Measurements from ENCODE around the gene PIK3AP1. TPM values are rescaled to one million over a fixed set of nuclear protein-coding genes. Genes with fewer than 3 reads are reported as not detected.

PIK3AP1 gene
- total and polyA plus RNA-seq, 2 of the 8 experiments (the other 6 are each of a cell fraction or from before 2014, with no cell fraction given) = 1.9 to 4.5 TPM

GRCh38 chr10:96695366-96695765, 24.9 kb downstream of the PIK3AP1 start:
- FAIRE-seq = no peak
- Histone ChIP-seq H3K14ac (ENCODE audit: insufficient read length) (no peak overlapping the region), H2BK15ac (ENCODE audit: low read length) (no peak overlapping the region), H4K20me1 (replicated peaks in 1 of 2; ENCODE audit: control insufficient read depth in 1 of 2, insufficient read depth in 2 of 2, low read length in 2 of 2) (no peaks in the 10 kb centered on the region), H2BK120ac (replicated peaks; ENCODE audit: low read depth, low read length) (no peak overlapping the region), H2BK5ac (ENCODE audit: low read depth, low read length) (no peak overlapping the region), H3K36me3 (ENCODE audit: control insufficient read depth in 2 of 4, insufficient read depth in 4 of 4, low read length in 3 of 4) (no peaks in the 10 kb centered on the region), H3K9ac (replicated peaks in 1 of 4; ENCODE audit: extremely low read depth in 1 of 4, low read depth in 3 of 4, low read length in 3 of 4) (no peak overlapping the region), H3K27me3 (replicated peaks in 1 of 4; ENCODE audit: control insufficient read depth in 3 of 4, extremely low read depth in 1 of 4, insufficient read depth in 3 of 4, low read length in 3 of 4) (no peaks in the 10 kb centered on the region), H3K23me2 (ENCODE audit: low read depth, low read length) (no peaks in the 10 kb centered on the region; the same call in 1 of the 2 replicates), H3K18ac (ENCODE audit: extremely low read depth, low read length) (no peak overlapping the region), H2BK20ac (ENCODE audit: low read length) (no peak overlapping the region), H3K4ac (replicated peaks; ENCODE audit: insufficient read length, low read depth, low read length) (no peak overlapping the region), H3K79me1 (ENCODE audit: low read depth, low read length) (no peaks in the 10 kb centered on the region), H4K8ac (ENCODE audit: extremely low read depth, insufficient read depth, low read length) (no peak overlapping the region), H2AFZ (ENCODE audit: low read length) (no peak overlapping the region), H3K4me3 (ENCODE audit: extremely low read depth in 1 of 4, insufficient read depth in 2 of 4, low read depth in 3 of 4, low read length in 4 of 4) (no peak overlapping the region), H3K4me2 (ENCODE audit: insufficient read depth in 1 of 2, low read depth in 2 of 2, low read length in 2 of 2) (no peak overlapping the region), H3K27ac (ENCODE audit: low read depth, low read length) (no peak overlapping the region), H3K79me2 (ENCODE audit: control insufficient read depth in 1 of 2, insufficient read depth in 2 of 2, low read length in 2 of 2) (no peaks in the 10 kb centered on the region), H2AK5ac (ENCODE audit: low read depth, low read length) (no peak overlapping the region), H3K56ac (replicated peaks; ENCODE audit: insufficient read length, low read depth, low read length) (no peak overlapping the region), H4K5ac (ENCODE audit: insufficient read length, low read depth, low read length) (no peak overlapping the region), H4K91ac (replicated peaks; ENCODE audit: insufficient read length, low read length) (no peak overlapping the region), H2BK12ac (ENCODE audit: low read depth, low read length) (no peak overlapping the region), H3K23ac (ENCODE audit: insufficient read length) (no peak overlapping the region), H3K9me3 (ENCODE audit: insufficient read depth in 2 of 2, low read depth in 1 of 2, low read length in 1 of 2) (no peaks in the 10 kb centered on the region), H3K4me1 (replicated peaks in 1 of 4; ENCODE audit: control insufficient read depth in 3 of 4, insufficient read depth in 4 of 4, low read length in 3 of 4) (peaks cover 0 to 4% (median under 1%) of the 10 kb centered on the region in 4 experiments; a peak in 4 of 7 replicates)
- 97% methylated on average over 1 of the region's 1 CpG; no CpG with 5 or more reads in 1 of the 2 experiments for WGBS, 2 experiments (ENCODE audit: extremely low coverage in 1 of 2, insufficient coverage in 1 of 2, insufficient read length in 1 of 2, insufficient replicate concordance in 2 of 2, low coverage in 1 of 2, low lambda C conversion rate in 2 of 2, missing lambda C conversion rate in 1 of 2)
- DNase-seq (ENCODE audit: low read depth in 1 of 2, low spot score in 2 of 2) = no peak
- CTCF ChIA-PET (ENCODE audit: partially characterized antibody) = no interaction called here
- TF ChIP-seq CTCF (IDR thresholded peaks at IDR 0.05; ENCODE audit: control extremely low read depth in 1 of 3, insufficient read depth in 1 of 3, low read depth in 1 of 3, low read length in 3 of 3) (no peak), CBX5 (IDR thresholded peaks at IDR 0.05; ENCODE audit: low read depth, low read length) (no peak), FOSL1 (IDR thresholded peaks at IDR 0.05; ENCODE audit: insufficient read depth, low read depth, low read length) (no peak), PHF8 (conservative IDR thresholded peaks at IDR 0.05; ENCODE audit: low read depth, low read length) (no peak), NRF1 (IDR thresholded peaks at IDR 0.05; ENCODE audit: low read depth, low read length) (no peak), GABPA (IDR thresholded peaks at IDR 0.05; ENCODE audit: borderline replicate concordance, insufficient read depth, low read length) (no peak), CHD2 (IDR thresholded peaks at IDR 0.05; ENCODE audit: low read length) (no peak), EZH2 (IDR thresholded peaks at IDR 0.05; ENCODE audit: low read depth, low read length, severe bottlenecking) (no peak), RXRA (IDR thresholded peaks at IDR 0.05; ENCODE audit: insufficient read depth, low read depth, low read length) (no peak), CBX8 (IDR thresholded peaks at IDR 0.05; ENCODE audit: borderline replicate concordance, low read depth, low read length) (no peak), BACH1 (IDR thresholded peaks at IDR 0.05; ENCODE audit: low read length) (no peak)
- POLR2A ChIA-PET (ENCODE audit: partially characterized antibody) = no interaction called here

All from H1 (cell line).